Measurements from ENCODE around the gene CAPS.

GRCh38 chr19:5894704-5895349, 19.2 kb upstream of the CAPS start:
- TF ChIP-seq CTCF (IDR thresholded peaks at IDR 0.05 in 4 of 5, conservative IDR thresholded peaks at IDR 0.05 in 1 of 5) (no peak), POLR2A (IDR thresholded peaks at IDR 0.05) (no peak)
